HG02678 (cell line): ENCODE data around the gene POLL.
A peak's percentile ranks its signal among the peaks of the same experiment; 100 is the strongest.
"Not testable (repeated sequence)": the region's sequence is repeated elsewhere in the genome, so short reads cannot be mapped to it uniquely, and the experiment has no call there.

ENCODE experiments used
- ATAC-seq: cut with Tn5 transposase; IDR thresholded peaks from one replicate; pipeline ENCODE4 v1.9.1; 2021; ENCODE audit warnings: mild to moderate bottlenecking, moderate library complexity; ENCODE audit not compliant: unreplicated experiment

The POLL gene

GRCh38 chr10:101587725-101588653 lies at the start of gene POLL, which contains the start of gene DPCD:
Gene POLL (minus strand): TSS chr10:101588257. CDS start chr10:101587360, 897 bp downstream.
Gene DPCD (plus strand): TSS chr10:101588321. CDS start chr10:101588337, 16 bp downstream.
- peak; percentile 97 for ATAC-seq

- not testable (repeated sequence) for ATAC-seq
These were observed 45.5 kb upstream of the POLL start for GRCh38 chr10:101633510-101633909.

GRCh38 chr10:101631821-101632475 lies 43.9 kb upstream of the POLL start:
- ATAC-seq = no peak

- ATAC-seq = no peak
These were observed 42.5 kb upstream of the POLL start for GRCh38 chr10:101630633-101630920.

- ATAC-seq = no peak
These were observed 42.0 kb upstream of the POLL start for GRCh38 chr10:101629837-101630632.

GRCh38 chr10:101625821-101626412 lies 37.9 kb upstream of the POLL start:
- ATAC-seq = no peak

- no peak for ATAC-seq
These were observed 36.6 kb upstream of the POLL start for GRCh38 chr10:101624526-101625102.

- ATAC-seq = no peak
These were observed 35.5 kb upstream of the POLL start for GRCh38 chr10:101623528-101623927.

- no peak for ATAC-seq
These were observed 31.9 kb upstream of the POLL start for GRCh38 chr10:101619983-101620382.

GRCh38 chr10:101618871-101619270 lies 30.8 kb upstream of the POLL start:
- no peak for ATAC-seq

- ATAC-seq = no peak
These were observed 29.9 kb upstream of the POLL start for GRCh38 chr10:101617824-101618568.

- ATAC-seq = no peak
These were observed 29.2 kb upstream of the POLL start for GRCh38 chr10:101617102-101617823.

GRCh38 chr10:101616415-101617101 lies 28.5 kb upstream of the POLL start:
- no peak for ATAC-seq

GRCh38 chr10:101615525-101616116 lies 27.6 kb upstream of the POLL start:
- no peak for ATAC-seq

- no peak for ATAC-seq
These were observed 26.8 kb upstream of the POLL start for GRCh38 chr10:101614663-101615524.

GRCh38 chr10:101613646-101614045 lies 25.6 kb upstream of the POLL start:
- ATAC-seq = no peak

GRCh38 chr10:101612872-101613271 lies 24.8 kb upstream of the POLL start:
- no peak for ATAC-seq
